Esophagus squamous epithelium (tissue), 5 donors: Measurements from ENCODE around the gene ZFHX3. TPM values are rescaled to one million over a fixed set of nuclear protein-coding genes. Genes with fewer than 3 reads are reported as not detected.

ENCODE experiments used
- DNase-seq: peaks from one replicate; lab custom pipeline; 2025; lab: John Stamatoyannopoulos, UW
- H3K27ac ChIP-seq, 4 donors: fragments of 200-600 bp; sonication (generic); one replicate each; pipeline ENCODE4 v1.5.1; 2016 to 2019; ENCODE audit warnings: mild to moderate bottlenecking in 1 of 4
- H3K27me3 ChIP-seq, 4 donors: fragments of 200-600 bp; sonication (generic); 1 replicate in 3 of 4; 2 replicates in 1 of 4; pipeline versions ENCODE4 v1.5.1 to v1.6.0; 2017 to 2021; ENCODE audit warnings: antibody characterized with exemption in 1 of 4
- H3K36me3 ChIP-seq, 3 donors: fragments of 200-600 bp; sonication (generic); one replicate each; pipeline ENCODE4 v1.5.1; 2016 to 2019
- H3K4me1 ChIP-seq, 3 donors: fragments of 200-600 bp; sonication (generic); one replicate each; pipeline ENCODE4 v1.5.1; 2017 to 2019
- H3K4me3 ChIP-seq, 4 donors: fragments of 200-600 bp; sonication (generic); 1 replicate in 3 of 4; 2 replicates in 1 of 4; pipeline ENCODE4 v1.5.1; 2016 to 2019; ENCODE audit warnings: mild to moderate bottlenecking in 2 of 4, moderate library complexity in 1 of 4
- H3K9me3 ChIP-seq, 3 donors: fragments of 200-600 bp; sonication (generic); one replicate each; pipeline ENCODE4 v1.5.1; 2016 to 2019
- POLR2A ChIP-seq, 4 donors: fragments of 450-650 bp; IDR thresholded peaks; one replicate each; pipeline ENCODE4 v1.6.1; 2017; ENCODE audit warnings: antibody characterized with exemption in 4 of 4, mild to moderate bottlenecking in 4 of 4, moderate library complexity in 3 of 4
- WGBS, 2 donors: methylation state at CpG; one replicate each; pipeline ENCODE4 v1.1.5; 2018; 5-methylcytosine and 5-hydroxymethylcytosine counted together
- intact Hi-C: fragments of 100-400 bp; cut with DNase I; formaldehyde crosslinking; loops from one replicate; pipeline ENCODE4 v1.15.0; 2022
- total RNA-seq, 4 donors: library from RNA; depleted of rRNA; stranded (reverse); fragments of >200 nt; gene quantifications; one replicate each; pipeline ENCODE4 v1.1.0, GENCODE V29; 2016
- TF ChIP-seq, protein P1 (sequence below), 6 experiments: fragments of 450-650 bp in 4 of 6; fragments of 200-600 bp in 2 of 6; sonication (generic) in 2 of 6; IDR thresholded peaks; one replicate each; pipeline ENCODE4 v1.5.1; 2016 to 2019; ENCODE audit warnings: antibody characterized with exemption in 6 of 6, mild to moderate bottlenecking in 4 of 6, moderate library complexity in 4 of 6
- donor health status: DM: yes; HTN: yes; CAD: no.

Gene ZFHX3
- total RNA-seq, 4 donors from 2014 or later: 3.5 to 12.8 (median 4.5) TPM

DNA sequence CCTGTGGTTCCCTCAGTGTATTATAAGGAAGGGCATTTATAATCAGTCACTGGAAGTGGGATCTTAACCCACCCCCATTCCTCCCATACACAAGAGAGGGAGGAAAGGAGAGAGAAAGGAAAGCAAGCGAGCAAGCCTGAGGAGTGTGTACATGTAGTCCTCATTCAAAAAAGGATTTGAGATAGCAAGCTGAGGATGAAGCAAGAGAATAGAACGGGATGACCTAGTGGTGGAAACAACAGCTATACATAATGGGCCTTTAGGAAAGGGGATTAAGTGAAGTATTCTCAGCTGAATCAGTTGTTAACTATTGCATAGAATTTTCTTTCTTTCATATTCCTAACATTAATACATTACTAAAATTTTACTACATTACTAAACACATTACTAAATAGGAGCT is 281.4 kb downstream of the ZFHX3 start:
- DNase-seq: no peak
- Histone ChIP-seq H3K27me3 (no peaks in the 10 kb centered on the region), H3K4me3 (no peak overlapping the region), H3K9me3 (peaks cover 0 to 4% (median 0%) of the 10 kb centered on the region in 3 donors), H3K4me1 (no peaks in the 10 kb centered on the region), H3K36me3 (no peaks in the 10 kb centered on the region), H3K27ac (no peak overlapping the region)
- intact Hi-C loops: no loop called here
- 68 to 73% methylated on average over 2 of the region's 2 CpGs for WGBS, 2 donors
- TF ChIP-seq POLR2A (IDR thresholded peaks at IDR 0.05): no peak
- TF ChIP-seq, protein P1, sequence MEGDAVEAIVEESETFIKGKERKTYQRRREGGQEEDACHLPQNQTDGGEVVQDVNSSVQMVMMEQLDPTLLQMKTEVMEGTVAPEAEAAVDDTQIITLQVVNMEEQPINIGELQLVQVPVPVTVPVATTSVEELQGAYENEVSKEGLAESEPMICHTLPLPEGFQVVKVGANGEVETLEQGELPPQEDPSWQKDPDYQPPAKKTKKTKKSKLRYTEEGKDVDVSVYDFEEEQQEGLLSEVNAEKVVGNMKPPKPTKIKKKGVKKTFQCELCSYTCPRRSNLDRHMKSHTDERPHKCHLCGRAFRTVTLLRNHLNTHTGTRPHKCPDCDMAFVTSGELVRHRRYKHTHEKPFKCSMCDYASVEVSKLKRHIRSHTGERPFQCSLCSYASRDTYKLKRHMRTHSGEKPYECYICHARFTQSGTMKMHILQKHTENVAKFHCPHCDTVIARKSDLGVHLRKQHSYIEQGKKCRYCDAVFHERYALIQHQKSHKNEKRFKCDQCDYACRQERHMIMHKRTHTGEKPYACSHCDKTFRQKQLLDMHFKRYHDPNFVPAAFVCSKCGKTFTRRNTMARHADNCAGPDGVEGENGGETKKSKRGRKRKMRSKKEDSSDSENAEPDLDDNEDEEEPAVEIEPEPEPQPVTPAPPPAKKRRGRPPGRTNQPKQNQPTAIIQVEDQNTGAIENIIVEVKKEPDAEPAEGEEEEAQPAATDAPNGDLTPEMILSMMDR (IDR thresholded peaks at IDR 0.05): no peak

DNA sequence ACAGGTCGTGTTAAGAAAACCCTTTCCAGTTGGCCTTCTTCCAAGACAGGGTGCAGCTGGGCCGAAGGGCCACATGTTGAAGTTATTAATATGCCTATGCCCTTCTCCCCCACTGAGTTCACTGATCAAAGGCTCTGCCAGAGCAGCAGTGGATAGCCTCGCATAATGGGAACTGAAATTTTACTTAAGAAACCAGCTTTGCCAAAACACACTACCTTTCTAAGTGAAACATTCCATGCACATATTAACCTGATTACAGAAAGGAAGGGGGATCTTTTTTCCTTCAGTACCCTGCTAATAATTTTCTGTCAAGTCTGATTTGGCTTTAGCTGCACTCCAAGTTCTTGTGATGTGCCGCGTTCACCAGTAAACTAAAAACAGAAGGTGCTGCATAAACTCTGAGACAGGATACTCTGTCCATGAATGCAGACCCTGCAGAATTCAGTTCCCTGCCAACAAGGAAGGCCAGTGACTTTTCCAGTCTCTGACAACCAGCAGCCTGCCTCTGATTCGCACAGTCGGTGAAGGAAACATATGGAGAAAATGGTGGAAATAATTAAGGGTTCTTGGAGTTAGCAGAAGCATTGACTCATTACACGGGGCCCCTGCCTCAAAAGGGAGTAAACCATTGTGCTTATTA is 283.8 kb downstream of the ZFHX3 start:
- 66 to 77% methylated on average over 8 of the region's 8 CpGs for WGBS, 2 donors
- Histone ChIP-seq H3K27ac (no peak overlapping the region), H3K4me3 (no peak overlapping the region), H3K4me1 (no peaks in the 10 kb centered on the region), H3K36me3 (no peaks in the 10 kb centered on the region), H3K27me3 (no peaks in the 10 kb centered on the region), H3K9me3 (no peaks in the 10 kb centered on the region)
- TF ChIP-seq POLR2A (IDR thresholded peaks at IDR 0.05): no peak
- TF ChIP-seq, protein P1 (IDR thresholded peaks at IDR 0.05): no peak
- DNase-seq: no peak
- intact Hi-C loops: no loop called here

DNA sequence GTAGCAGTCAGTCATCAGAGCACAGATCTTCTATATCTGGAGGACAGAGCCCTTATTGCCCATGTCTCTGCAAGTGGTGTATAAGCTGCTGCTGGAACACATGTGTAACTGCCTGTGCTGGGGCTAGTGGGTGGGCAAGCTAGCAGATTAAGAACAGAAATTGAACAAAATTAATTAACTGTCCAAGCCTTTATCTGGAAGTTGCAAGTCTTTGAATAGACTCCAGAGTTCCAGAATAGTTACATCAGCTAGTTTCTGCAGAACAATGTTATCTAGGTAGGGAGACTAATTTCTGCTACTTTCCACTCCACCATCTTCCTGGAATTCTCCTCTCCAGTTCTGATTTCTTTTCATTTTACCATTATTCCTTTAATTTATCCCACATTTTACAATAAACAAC is 287.3 kb downstream of the ZFHX3 start:
- peaks cover 0 to 12% (median 0%) of the 10 kb centered on the region in 3 donors for H3K9me3 ChIP-seq
- intact Hi-C loops: no loop called here

DNA sequence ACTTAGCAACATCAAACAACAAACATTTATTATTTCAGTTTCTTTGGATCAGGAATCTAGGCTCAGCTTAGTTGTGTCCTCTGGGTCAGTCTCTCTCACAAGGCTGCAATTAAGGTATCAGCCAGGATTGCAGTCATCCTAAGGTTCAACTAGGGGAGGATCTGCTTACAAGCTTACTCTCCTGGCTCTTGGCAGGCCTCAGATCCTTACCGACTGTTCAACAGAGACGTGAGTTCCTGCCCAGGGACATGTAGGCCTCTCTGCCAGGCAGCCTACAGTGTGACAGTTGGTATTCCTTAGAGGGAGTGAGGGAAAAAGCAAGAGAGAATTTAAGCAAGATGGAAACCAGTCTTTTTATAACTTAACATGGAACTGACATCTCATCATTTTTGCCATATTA is 294.0 kb downstream of the ZFHX3 start:
- H3K27ac ChIP-seq: no peak overlapping the region
- no peaks in the 10 kb centered on the region for H3K27me3 ChIP-seq
- DNase-seq: no peak
- TF ChIP-seq POLR2A (IDR thresholded peaks at IDR 0.05): no peak
- TF ChIP-seq, protein P1 (IDR thresholded peaks at IDR 0.05): no peak
- peaks cover 0 to 12% (median 0%) of the 10 kb centered on the region in 3 donors for H3K9me3 ChIP-seq
- H3K36me3 ChIP-seq: no peaks in the 10 kb centered on the region
- H3K4me1 ChIP-seq: no peaks in the 10 kb centered on the region
- intact Hi-C loops: no loop called here
- H3K4me3 ChIP-seq: no peak overlapping the region
- 69 to 77% methylated on average over 2 of the region's 2 CpGs for WGBS, 2 donors

More for the DNA sequence above, 287.3 kb downstream of the ZFHX3 start:
- no peak overlapping the region for H3K27ac ChIP-seq
- H3K4me1 ChIP-seq: no peaks in the 10 kb centered on the region
- H3K4me3 ChIP-seq: no peak overlapping the region
- no peak for TF ChIP-seq POLR2A (IDR thresholded peaks at IDR 0.05)
- TF ChIP-seq, protein P1 (IDR thresholded peaks at IDR 0.05): no peak
- no peaks in the 10 kb centered on the region for H3K36me3 ChIP-seq
- no peak for DNase-seq
- no peaks in the 10 kb centered on the region for H3K27me3 ChIP-seq

DNA sequence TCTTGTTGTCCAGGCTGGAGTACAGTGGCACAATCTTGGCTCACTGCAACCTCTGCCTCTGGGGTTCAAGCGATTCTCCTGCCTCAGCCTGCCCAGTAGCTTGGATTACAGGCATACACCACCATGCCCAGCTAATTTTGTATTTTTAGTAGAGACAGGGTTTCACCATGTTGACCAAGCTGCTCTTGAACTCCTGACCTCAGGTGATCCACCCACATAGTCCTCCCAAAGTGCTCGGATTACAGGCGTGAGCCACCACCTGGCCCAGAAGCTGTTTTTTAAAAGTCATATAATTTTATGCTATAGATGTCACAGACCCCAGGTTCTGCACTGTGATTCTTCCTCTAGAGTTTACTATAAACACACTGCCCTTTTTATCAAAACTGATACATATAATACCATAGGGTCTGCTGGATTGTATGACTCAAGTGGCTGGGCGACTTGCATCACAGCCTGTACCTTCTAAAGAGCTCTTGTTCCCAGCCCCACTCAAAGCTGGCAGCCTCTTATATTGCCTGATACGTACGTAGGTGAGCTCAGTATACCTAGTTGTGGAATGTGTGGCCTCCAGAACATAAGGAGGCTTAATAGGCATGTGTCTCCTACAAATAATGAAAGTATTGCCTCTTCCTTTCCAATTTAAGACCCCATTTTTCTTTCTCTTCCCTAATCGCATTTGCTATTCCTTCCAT is 295.8 kb downstream of the ZFHX3 start:
- intact Hi-C loops: no loop called here
- 91 to 95% methylated on average over 7 of the region's 7 CpGs for WGBS, 2 donors
- DNase-seq: no peak
- Histone ChIP-seq H3K4me3 (no peak overlapping the region), H3K27me3 (no peaks in the 10 kb centered on the region), H3K27ac (no peak overlapping the region), H3K36me3 (no peaks in the 10 kb centered on the region), H3K4me1 (no peaks in the 10 kb centered on the region), H3K9me3 (peaks cover 0 to 3% (median 0%) of the 10 kb centered on the region in 3 donors)
- TF ChIP-seq POLR2A (IDR thresholded peaks at IDR 0.05): no peak
- TF ChIP-seq, protein P1 (IDR thresholded peaks at IDR 0.05): no peak
